ENCODE measurements around the gene FUT1. TPM values are rescaled to one million over a fixed set of nuclear protein-coding genes. Genes with fewer than 3 reads are reported as not detected.

The FUT1 gene
- total and polyA plus RNA-seq, 9 of the 15 experiments (the other 6 are each of a cell fraction or from before 2014, with no cell fraction given): 2.3 to 18.5 (median 8.8) TPM

GRCh38 chr19:48795685-48796070 lies 43.2 kb upstream of the FUT1 start (continued):
- 0 out of 2 replicates have a peak, but pooled peaks have one; percentile 2 for TF ChIP-seq E2F1 (CRISPR knock-in tag; IDR thresholded peaks at IDR 0.05)

- Histone ChIP-seq H3K27me3 (ENCODE audit: control insufficient read depth in 2 of 2, insufficient read depth in 2 of 2, low read length in 2 of 2) (no peaks in the 10 kb centered on the region), H3K79me2 (ENCODE audit: control insufficient read depth, insufficient read depth, low read length) (no peaks in the 10 kb centered on the region), H3K9ac (ENCODE audit: insufficient read depth in 1 of 2, low read depth in 2 of 2, low read length in 2 of 2) (peak overlapping the region; percentile 57 to 87), H3K9me1 (ENCODE audit: control insufficient read depth, insufficient read depth, low read length) (no peaks in the 10 kb centered on the region), H4K20me1 (replicated peaks; ENCODE audit: control insufficient read depth, insufficient read depth, low read length) (no peaks in the 10 kb centered on the region), H3K36me3 (ENCODE audit: control insufficient read depth, insufficient read depth, low read length) (peaks cover 13% of the 10 kb centered on the region; the same call in 1 of the 3 replicates), H3K4me2 (ENCODE audit: insufficient read depth, low read length) (peak overlapping the region; percentile 96), H3K4me3 (peak overlapping the region; percentile 53), H3K4me1 (replicated peaks in 1 of 2; ENCODE audit: control insufficient read depth in 2 of 2, insufficient read depth in 2 of 2, low read length in 2 of 2) (peaks cover 3 to 24% of the 10 kb centered on the region in 2 experiments; a peak in 4 of 5 replicates), H2AFZ (ENCODE audit: low read depth, low read length) (peak overlapping the region; percentile 92), H3K27ac (ENCODE audit: extremely low read depth, low read depth, low read length) (peak overlapping the region; percentile 41; the same call in 2 of the 3 replicates), H3K9me3 (replicated peaks; ENCODE audit: control insufficient read depth, insufficient read depth, low read depth, low read length) (no peaks in the 10 kb centered on the region)
- 4% methylated on average over 38 of the region's 38 CpGs for WGBS (ENCODE audit: insufficient coverage, low coverage, missing lambda C conversion rate)
- ATAC-seq (peak; percentile 99), DNase-seq (ENCODE audit: extremely low read depth in 1 of 4, low spot score in 3 of 4) (peak; percentile 90 to 95 (median 92)), FAIRE-seq (peak; percentile 99)
- BruUV-seq (replicated peaks): no TSS peak
- ChIA-PET CTCF (ENCODE audit: low intra/inter-chr PET ratio) (interaction anchor here (0.7 to 3.0 kb wide), 6 partner anchors 41 to 529 kb away, joined by 3 to 36 read pairs (median 8); partner anchors contain the start of gene HSD17B14), POLR2A (interaction anchor here (0.6 to 2.7 kb wide), 22 partner anchors 10 to 279 kb away, joined by 3 to 18 read pairs (median 4); partner anchors contain the start of gene BCAT2)
- in situ Hi-C loops (cut with MboI) (loop anchor here (10.0 kb wide), 1 partner anchor 430 kb away; no protein-coding TSS in a partner anchor), intact Hi-C loops (cut with micrococcal nuclease) (loop anchor here (1.0 to 2.0 kb wide), 2 partner anchors 40 to 176 kb away; no protein-coding TSS in a partner anchor)
- TF ChIP-seq NFIC (IDR thresholded peaks at IDR 0.05) (0 out of 2 replicates have a peak, but pooled peaks have one; percentile 3), ARID1B (IDR thresholded peaks at IDR 0.05) (peak; percentile 49; the same call in 1 of the 2 replicates), SRSF1 (IDR thresholded peaks at IDR 0.05; ENCODE audit: low read depth, low read length) (no peak), POLR2G (IDR thresholded peaks at IDR 0.05; ENCODE audit: low read depth, low read length) (peak; percentile 67), CEBPB (tag; IDR thresholded peaks at IDR 0.05) (peak; percentile 92)
- TF ChIP-seq, protein P1, sequence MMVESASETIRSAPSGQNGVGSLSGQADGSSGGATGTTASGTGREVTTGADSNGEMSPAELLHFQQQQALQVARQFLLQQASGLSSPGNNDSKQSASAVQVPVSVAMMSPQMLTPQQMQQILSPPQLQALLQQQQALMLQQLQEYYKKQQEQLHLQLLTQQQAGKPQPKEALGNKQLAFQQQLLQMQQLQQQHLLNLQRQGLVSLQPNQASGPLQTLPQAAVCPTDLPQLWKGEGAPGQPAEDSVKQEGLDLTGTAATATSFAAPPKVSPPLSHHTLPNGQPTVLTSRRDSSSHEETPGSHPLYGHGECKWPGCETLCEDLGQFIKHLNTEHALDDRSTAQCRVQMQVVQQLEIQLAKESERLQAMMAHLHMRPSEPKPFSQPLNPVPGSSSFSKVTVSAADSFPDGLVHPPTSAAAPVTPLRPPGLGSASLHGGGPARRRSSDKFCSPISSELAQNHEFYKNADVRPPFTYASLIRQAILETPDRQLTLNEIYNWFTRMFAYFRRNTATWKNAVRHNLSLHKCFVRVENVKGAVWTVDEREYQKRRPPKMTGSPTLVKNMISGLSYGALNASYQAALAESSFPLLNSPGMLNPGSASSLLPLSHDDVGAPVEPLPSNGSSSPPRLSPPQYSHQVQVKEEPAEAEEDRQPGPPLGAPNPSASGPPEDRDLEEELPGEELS (CRISPR knock-in tag; IDR thresholded peaks at IDR 0.05; ENCODE audit: borderline replicate concordance): no peak
Observed at GRCh38 chr19:48795055-48795684, 42.7 kb upstream of the FUT1 start.

Measured in K562 (cell line).